GM23338 (cell line): ENCODE results near the gene SEC24A. TPM values are rescaled to one million over a fixed set of nuclear protein-coding genes. Genes with fewer than 3 reads are reported as not detected.

ENCODE experiments used
- ATAC-seq: fragments of 200-7000 bp; cut with Tn5 transposase; 3 replicates; pipeline ENCODE4 v1.9.1; 2020
- DNase-seq: peaks from one replicate; pipeline ENCODE4 v3.0.0-alpha.2; 2015; ENCODE audit warnings: low spot score
- H2AFZ ChIP-seq: fragments of 200-600 bp; sonication (generic); 2 replicates; pipeline ENCODE4 v1.8.0; 2016; ENCODE audit warnings: antibody characterized with exemption, mild to moderate bottlenecking, moderate library complexity
- H3F3A ChIP-seq: fragments of 200-600 bp; sonication (generic); replicated peaks from 2 replicates; pipeline ENCODE4 v1.8.0; 2017; ENCODE audit warnings: antibody characterized with exemption, mixed run types, low read depth
- H3K27ac ChIP-seq: fragments of 200-600 bp; sonication (generic); 2 replicates; pipeline ENCODE4 v1.6.1; 2016; ENCODE audit warnings: low read depth
- H3K27me3 ChIP-seq: fragments of 200-600 bp; sonication (generic); 2 replicates; pipeline ENCODE4 v1.8.0; 2016; ENCODE audit warnings: mild to moderate bottlenecking, mixed run types, moderate library complexity; ENCODE audit not compliant: insufficient read depth
- H3K36me3 ChIP-seq: fragments of 200-600 bp; sonication (generic); 2 replicates; pipeline ENCODE4 v1.8.0; 2016; ENCODE audit warnings: mild to moderate bottlenecking; ENCODE audit not compliant: insufficient read depth
- H3K4me1 ChIP-seq: fragments of 200-600 bp; sonication (generic); 2 replicates; pipeline ENCODE4 v1.8.0; 2016; ENCODE audit warnings: mild to moderate bottlenecking, moderate library complexity; ENCODE audit not compliant: insufficient read depth
- H3K4me2 ChIP-seq: fragments of 200-600 bp; sonication (generic); 2 replicates; pipeline ENCODE4 v1.7.1; 2017; ENCODE audit warnings: mixed run types
- H3K4me3 ChIP-seq: fragments of 200-600 bp; sonication (generic); 2 replicates; pipeline ENCODE4 v1.6.1; 2016; ENCODE audit warnings: mixed run types
- H3K79me2 ChIP-seq: fragments of 200-600 bp; sonication (generic); replicated peaks from 2 replicates; pipeline ENCODE4 v1.8.0; 2017; ENCODE audit warnings: mild to moderate bottlenecking; ENCODE audit not compliant: insufficient read depth
- H3K9me2 ChIP-seq: fragments of 200-600 bp; sonication (generic); 2 replicates; pipeline ENCODE4 v1.8.0; 2017; ENCODE audit not compliant: insufficient read depth
- H4K20me1 ChIP-seq: fragments of 200-600 bp; sonication (generic); replicated peaks from 2 replicates; pipeline ENCODE4 v1.8.0; 2017; ENCODE audit warnings: mild to moderate bottlenecking; ENCODE audit not compliant: insufficient read depth
- H3K27ac Mint-ChIP-seq: 2 replicates; pipeline ENCODE4 v1.8.0; 2020; ENCODE audit warnings: inconsistent platforms, mild to moderate bottlenecking, moderate library complexity, mixed read lengths
- H3K27me3 Mint-ChIP-seq: 3 replicates; pipeline ENCODE4 v1.8.0; 2022; ENCODE audit warnings: low read depth, mild to moderate bottlenecking, moderate library complexity, mixed read lengths, inconsistent platforms; ENCODE audit not compliant: insufficient read depth, poor library complexity
- H3K36me3 Mint-ChIP-seq: 3 replicates; pipeline ENCODE4 v1.8.0; 2021; ENCODE audit warnings: low read depth, mild to moderate bottlenecking, inconsistent platforms, moderate library complexity, mixed read lengths
- H3K4me1 Mint-ChIP-seq: 3 replicates; pipeline ENCODE4 v1.8.0; 2020; ENCODE audit warnings: mild to moderate bottlenecking, inconsistent platforms, mixed read lengths
- H3K4me3 Mint-ChIP-seq: 3 replicates; pipeline ENCODE4 v1.8.0; 2021; ENCODE audit warnings: moderate library complexity, mild to moderate bottlenecking, inconsistent platforms, mixed read lengths
- H3K9me3 Mint-ChIP-seq: 3 replicates; pipeline ENCODE4 v1.8.0; 2020; ENCODE audit warnings: moderate library complexity, mild to moderate bottlenecking, inconsistent platforms, mixed read lengths
- CREB1 ChIP-seq: fragments of 250-450 bp; sonication (Bioruptor Pico); IDR thresholded peaks from 2 replicates; pipeline ENCODE4 v1.5.0; 2020; ENCODE audit warnings: low read depth, mild to moderate bottlenecking, moderate library complexity
- EZH2 ChIP-seq: fragments of 200-600 bp; sonication (generic); IDR thresholded peaks from one replicate; pipeline ENCODE4 v1.8.0; 2017; ENCODE audit warnings: antibody characterized with exemption, mild to moderate bottlenecking, low read depth; ENCODE audit not compliant: unreplicated experiment
- EZH2phosphoT487 ChIP-seq: fragments of 200-600 bp; sonication (generic); IDR thresholded peaks from one replicate; pipeline ENCODE4 v1.8.1; 2018; ENCODE audit warnings: antibody characterized with exemption; ENCODE audit not compliant: unreplicated experiment
- NANOG ChIP-seq: IDR thresholded peaks from 2 replicates; pipeline ENCODE4 v1.6.1; 2016; ENCODE audit warnings: antibody characterized with exemption, borderline replicate concordance
- STAT1 ChIP-seq: IDR thresholded peaks from one replicate; pipeline ENCODE4 v1.6.1; 2016; ENCODE audit warnings: antibody characterized with exemption; ENCODE audit not compliant: unreplicated experiment
- polyA plus RNA-seq: library from polyadenylated mRNA; unstranded; fragments of >200 nt; fragmentation: Nextera tagmentation; extraction: Ambion mirVana; gene quantifications from 2 replicates; pipeline ENCODE4 v1.2.1, GENCODE V29; 2016
- total RNA-seq: library from RNA; depleted of rRNA; stranded (reverse); fragments of >200 nt; shearing (Covaris generic); gene quantifications from 2 replicates; pipeline ENCODE4 v1.2.3, GENCODE V29; 2014
- TF ChIP-seq, protein P1 (sequence below): IDR thresholded peaks from 2 replicates; pipeline ENCODE4 v1.6.1; 2016; ENCODE audit warnings: antibody characterized with exemption
- TF ChIP-seq, protein P2 (sequence below): IDR thresholded peaks from one replicate; pipeline ENCODE4 v1.6.1; 2018; ENCODE audit warnings: antibody characterized with exemption; ENCODE audit not compliant: unreplicated experiment
- TF ChIP-seq, protein P3 (sequence below), 2 experiments: fragments of 200-600 bp in 1 of 2; sonication (generic) in 1 of 2; conservative IDR thresholded peaks; 2 replicates each; pipeline versions ENCODE4 v1.5.1 to v1.6.1; 2016 to 2017; ENCODE audit warnings: antibody characterized with exemption in 2 of 2, low read depth in 2 of 2, mild to moderate bottlenecking in 2 of 2, moderate library complexity in 1 of 2

The SEC24A gene
- total and polyA plus RNA-seq, 2 experiments from 2014 or later: 8.1 to 36.5 TPM

DNA sequence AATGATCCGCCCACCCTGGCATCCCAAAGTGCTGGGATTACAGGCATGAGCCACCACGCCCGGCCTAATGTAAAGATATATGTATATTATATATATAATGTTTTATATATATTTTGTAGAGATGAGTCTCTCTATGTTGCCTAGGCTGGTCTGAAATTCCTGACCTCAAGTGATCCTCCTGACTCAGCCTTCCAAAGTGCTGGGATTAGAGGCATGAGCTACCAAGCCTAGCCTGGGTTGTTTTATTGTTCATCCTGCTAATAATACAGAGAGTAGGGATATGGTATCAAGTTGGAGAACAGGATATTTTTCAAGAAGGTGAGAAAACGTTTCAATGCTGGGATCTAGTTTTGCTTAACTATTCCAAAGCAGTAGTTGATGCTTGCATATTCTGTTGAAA is 2.9 kb downstream of the SEC24A start (continued):
- no peak for TF ChIP-seq EZH2
- TF ChIP-seq EZH2phosphoT487: no peak
- TF ChIP-seq STAT1: no peak
- no peak for TF ChIP-seq CREB1

DNA sequence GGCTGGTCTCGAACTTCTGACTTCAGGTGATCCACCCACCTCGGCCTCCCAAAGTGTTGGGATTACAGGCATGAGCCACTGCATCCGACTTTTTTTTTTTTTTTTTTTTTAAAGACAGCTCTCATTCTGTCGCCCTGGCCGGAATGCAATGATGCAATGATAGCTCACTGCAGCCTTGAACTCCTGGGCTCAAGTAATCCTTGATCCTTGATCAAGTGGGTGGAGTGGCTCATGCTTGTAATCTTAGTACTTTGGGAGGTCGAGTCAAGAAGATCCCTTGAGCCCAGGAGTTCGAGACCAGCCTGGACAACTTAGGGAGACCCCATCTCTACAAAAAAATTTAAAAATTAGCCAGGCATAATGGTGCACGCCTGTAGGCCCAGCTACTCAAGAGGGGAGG is 8.1 kb downstream of the SEC24A start:
- Mint-ChIP-seq H3K27ac (no peak overlapping the region), H3K4me3 (no peak overlapping the region), H3K4me1 (no peaks in the 10 kb centered on the region), H3K36me3 (peaks cover 9% of the 10 kb centered on the region), H3K27me3 (peaks cover 2% of the 10 kb centered on the region), H3K9me3 (no peaks in the 10 kb centered on the region)
- Histone ChIP-seq H3K4me3 (no peak overlapping the region), H3F3A (peaks cover 3% of the 10 kb centered on the region; the same call in 1 of the 2 replicates), H3K4me1 (no peaks in the 10 kb centered on the region), H3K4me2 (no peak overlapping the region), H2AFZ (no peak overlapping the region), H3K9me2 (no peaks in the 10 kb centered on the region), H3K27ac (no peak overlapping the region), H4K20me1 (peaks cover 30% of the 10 kb centered on the region), H3K79me2 (peaks cover 98% of the 10 kb centered on the region), H3K27me3 (no peaks in the 10 kb centered on the region), H3K36me3 (peaks cover 9% of the 10 kb centered on the region; the same call in 1 of the 2 replicates)
- DNase-seq (no peak), ATAC-seq (no peak)
- TF ChIP-seq, protein P1, sequence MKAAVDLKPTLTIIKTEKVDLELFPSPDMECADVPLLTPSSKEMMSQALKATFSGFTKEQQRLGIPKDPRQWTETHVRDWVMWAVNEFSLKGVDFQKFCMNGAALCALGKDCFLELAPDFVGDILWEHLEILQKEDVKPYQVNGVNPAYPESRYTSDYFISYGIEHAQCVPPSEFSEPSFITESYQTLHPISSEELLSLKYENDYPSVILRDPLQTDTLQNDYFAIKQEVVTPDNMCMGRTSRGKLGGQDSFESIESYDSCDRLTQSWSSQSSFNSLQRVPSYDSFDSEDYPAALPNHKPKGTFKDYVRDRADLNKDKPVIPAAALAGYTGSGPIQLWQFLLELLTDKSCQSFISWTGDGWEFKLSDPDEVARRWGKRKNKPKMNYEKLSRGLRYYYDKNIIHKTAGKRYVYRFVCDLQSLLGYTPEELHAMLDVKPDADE: no peak
- TF ChIP-seq, protein P2, sequence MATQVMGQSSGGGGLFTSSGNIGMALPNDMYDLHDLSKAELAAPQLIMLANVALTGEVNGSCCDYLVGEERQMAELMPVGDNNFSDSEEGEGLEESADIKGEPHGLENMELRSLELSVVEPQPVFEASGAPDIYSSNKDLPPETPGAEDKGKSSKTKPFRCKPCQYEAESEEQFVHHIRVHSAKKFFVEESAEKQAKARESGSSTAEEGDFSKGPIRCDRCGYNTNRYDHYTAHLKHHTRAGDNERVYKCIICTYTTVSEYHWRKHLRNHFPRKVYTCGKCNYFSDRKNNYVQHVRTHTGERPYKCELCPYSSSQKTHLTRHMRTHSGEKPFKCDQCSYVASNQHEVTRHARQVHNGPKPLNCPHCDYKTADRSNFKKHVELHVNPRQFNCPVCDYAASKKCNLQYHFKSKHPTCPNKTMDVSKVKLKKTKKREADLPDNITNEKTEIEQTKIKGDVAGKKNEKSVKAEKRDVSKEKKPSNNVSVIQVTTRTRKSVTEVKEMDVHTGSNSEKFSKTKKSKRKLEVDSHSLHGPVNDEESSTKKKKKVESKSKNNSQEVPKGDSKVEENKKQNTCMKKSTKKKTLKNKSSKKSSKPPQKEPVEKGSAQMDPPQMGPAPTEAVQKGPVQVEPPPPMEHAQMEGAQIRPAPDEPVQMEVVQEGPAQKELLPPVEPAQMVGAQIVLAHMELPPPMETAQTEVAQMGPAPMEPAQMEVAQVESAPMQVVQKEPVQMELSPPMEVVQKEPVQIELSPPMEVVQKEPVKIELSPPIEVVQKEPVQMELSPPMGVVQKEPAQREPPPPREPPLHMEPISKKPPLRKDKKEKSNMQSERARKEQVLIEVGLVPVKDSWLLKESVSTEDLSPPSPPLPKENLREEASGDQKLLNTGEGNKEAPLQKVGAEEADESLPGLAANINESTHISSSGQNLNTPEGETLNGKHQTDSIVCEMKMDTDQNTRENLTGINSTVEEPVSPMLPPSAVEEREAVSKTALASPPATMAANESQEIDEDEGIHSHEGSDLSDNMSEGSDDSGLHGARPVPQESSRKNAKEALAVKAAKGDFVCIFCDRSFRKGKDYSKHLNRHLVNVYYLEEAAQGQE: no peak
- TF ChIP-seq NANOG (no peak), EZH2phosphoT487 (no peak)
- TF ChIP-seq, protein P3, sequence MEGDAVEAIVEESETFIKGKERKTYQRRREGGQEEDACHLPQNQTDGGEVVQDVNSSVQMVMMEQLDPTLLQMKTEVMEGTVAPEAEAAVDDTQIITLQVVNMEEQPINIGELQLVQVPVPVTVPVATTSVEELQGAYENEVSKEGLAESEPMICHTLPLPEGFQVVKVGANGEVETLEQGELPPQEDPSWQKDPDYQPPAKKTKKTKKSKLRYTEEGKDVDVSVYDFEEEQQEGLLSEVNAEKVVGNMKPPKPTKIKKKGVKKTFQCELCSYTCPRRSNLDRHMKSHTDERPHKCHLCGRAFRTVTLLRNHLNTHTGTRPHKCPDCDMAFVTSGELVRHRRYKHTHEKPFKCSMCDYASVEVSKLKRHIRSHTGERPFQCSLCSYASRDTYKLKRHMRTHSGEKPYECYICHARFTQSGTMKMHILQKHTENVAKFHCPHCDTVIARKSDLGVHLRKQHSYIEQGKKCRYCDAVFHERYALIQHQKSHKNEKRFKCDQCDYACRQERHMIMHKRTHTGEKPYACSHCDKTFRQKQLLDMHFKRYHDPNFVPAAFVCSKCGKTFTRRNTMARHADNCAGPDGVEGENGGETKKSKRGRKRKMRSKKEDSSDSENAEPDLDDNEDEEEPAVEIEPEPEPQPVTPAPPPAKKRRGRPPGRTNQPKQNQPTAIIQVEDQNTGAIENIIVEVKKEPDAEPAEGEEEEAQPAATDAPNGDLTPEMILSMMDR (conservative IDR thresholded peaks at IDR 0.05; ENCODE audit: low read depth in 2 of 2): no peak
